Measurements from ENCODE around the gene CCDC57.

CCDC57 gene

GRCh38 chr17:82228842-82229697, 16.4 kb upstream of the CCDC57 start, which contains the start of gene SLC16A3:
Gene SLC16A3, plus strand, starts transcription at chr17:82229042. Its CDS starts 6,967 bp downstream, at chr17:82236009.
- DNase-seq (ENCODE audit: low read depth), result peak; percentile 66
- no peak for TF ChIP-seq CTCF (conservative IDR thresholded peaks at IDR 0.05; ENCODE audit: low read depth, low read length)
- peak within 1 kb of the TSS; percentile 68 for H3K4me3 ChIP-seq (ENCODE audit: low read depth, low read length)

DNA sequence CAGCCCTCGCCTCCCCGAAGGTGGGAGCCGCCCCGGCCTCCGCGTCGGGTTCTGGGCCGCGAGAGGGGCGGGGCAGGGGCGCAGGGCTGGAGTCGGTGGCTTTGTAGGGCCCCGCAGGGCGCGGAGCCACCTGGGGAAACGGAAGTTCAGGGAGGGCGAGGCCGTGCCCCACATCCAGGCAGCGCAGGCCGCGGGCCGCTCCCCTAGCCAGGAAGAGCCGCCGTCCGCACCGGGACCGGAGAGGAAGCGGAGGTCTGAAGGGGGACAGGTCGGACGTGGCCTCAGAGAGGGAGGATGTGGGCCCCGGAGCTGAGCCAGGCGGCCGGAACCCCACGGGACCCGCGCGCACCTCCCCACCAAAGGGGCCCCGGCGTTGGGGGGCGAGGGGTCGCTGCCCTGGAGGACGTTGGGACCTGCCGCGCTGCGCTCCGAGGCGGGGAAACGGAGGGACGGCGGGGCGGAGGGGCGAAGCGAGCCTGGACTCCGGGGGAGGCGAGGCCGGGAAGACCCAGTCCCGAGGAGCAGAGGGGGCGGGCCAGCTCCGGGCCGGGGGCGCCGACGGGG, 15.7 kb upstream of the CCDC57 start:
- H3K4me3 ChIP-seq (ENCODE audit: low read depth, low read length), result peak overlapping the region; percentile 68
- DNase-seq (ENCODE audit: low read depth), result no peak
- no peak for TF ChIP-seq CTCF (conservative IDR thresholded peaks at IDR 0.05; ENCODE audit: low read depth, low read length)

GRCh38 chr17:82227629-82228277, 15.1 kb upstream of the CCDC57 start:
- TF ChIP-seq CTCF (conservative IDR thresholded peaks at IDR 0.05; ENCODE audit: low read depth, low read length), result no peak
- DNase-seq (ENCODE audit: low read depth), result no peak
- H3K4me3 ChIP-seq (ENCODE audit: low read depth, low read length), result peak overlapping the region; percentile 68

DNA sequence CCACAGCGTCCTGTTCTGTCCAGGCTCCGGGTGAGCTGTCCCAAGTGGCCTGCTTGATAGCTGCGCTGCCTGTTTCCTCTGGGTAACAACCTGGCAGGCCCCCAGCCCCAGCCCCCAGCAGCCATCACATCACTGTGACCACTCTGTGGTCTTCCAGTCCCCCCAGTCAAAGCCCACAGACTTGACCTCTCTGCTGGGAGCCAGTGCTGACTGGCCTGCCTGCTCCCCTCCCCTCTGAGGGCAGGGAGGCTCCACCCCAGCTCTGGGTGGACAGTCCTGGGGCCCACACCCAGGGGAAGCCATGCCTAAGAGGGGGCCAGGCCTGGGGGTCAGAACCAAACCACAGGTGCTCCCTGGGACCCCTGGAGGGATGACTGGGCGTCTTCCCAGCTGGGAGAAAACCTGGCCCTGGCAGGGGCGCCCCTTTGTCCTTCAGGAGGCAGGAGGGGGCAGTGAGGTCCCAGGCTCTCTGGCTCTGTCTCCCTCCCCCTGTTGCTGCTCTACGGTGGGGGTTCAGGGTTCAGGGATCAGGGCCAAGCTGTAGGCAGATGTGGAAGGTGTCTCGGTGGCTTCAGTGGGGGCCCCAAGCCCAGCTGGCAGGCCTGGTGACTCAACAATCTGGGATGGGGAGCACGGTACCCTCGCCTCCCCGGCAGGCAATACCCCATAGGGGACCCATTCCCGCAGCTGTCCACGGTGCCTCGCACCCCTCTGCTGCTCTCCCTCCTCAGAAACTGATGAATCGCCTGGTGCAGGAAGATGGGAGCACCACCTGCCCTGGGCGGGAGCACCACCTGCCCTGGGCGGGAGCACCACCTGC, 14.4 kb upstream of the CCDC57 start:
- no peak for DNase-seq (ENCODE audit: low read depth)
- H3K4me3 ChIP-seq (ENCODE audit: low read depth, low read length), result no peak overlapping the region
- TF ChIP-seq CTCF (conservative IDR thresholded peaks at IDR 0.05; ENCODE audit: low read depth, low read length), result no peak

DNA sequence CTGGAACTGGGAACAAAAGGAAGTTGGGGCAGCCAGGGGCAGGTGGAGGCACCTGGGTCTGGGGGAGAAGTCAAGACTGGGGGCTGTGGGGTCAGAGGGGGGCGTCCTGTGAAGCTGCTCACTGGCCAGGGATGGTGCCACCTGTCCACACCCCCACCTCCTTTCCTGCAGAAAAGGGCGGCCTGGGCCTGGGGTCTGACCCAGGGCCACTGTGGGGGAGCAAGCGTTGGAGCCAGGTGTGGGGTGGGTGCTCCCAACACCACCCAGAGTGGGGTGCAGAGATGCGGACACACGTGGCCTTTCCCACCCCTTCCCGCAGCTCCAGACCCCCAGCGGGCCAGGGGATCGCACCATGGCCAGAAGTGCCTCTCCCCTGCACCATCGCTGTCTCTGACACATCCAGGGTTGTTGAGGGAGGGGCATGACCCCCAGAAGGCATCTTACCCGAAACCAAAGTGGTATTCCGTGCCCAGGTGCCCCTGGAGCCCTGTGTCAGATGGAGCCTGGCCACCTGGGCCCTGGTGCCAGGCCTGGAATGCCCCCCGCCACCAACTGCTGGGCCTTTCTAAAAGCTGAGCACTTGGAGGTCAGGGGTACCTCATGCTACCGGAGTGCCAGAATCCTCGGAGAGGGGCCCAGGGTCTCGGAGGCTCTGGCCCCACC, 13.6 kb upstream of the CCDC57 start:
- TF ChIP-seq CTCF (conservative IDR thresholded peaks at IDR 0.05; ENCODE audit: low read depth, low read length), result no peak
- H3K4me3 ChIP-seq (ENCODE audit: low read depth, low read length), result no peak overlapping the region
- DNase-seq (ENCODE audit: low read depth), result no peak

DNA sequence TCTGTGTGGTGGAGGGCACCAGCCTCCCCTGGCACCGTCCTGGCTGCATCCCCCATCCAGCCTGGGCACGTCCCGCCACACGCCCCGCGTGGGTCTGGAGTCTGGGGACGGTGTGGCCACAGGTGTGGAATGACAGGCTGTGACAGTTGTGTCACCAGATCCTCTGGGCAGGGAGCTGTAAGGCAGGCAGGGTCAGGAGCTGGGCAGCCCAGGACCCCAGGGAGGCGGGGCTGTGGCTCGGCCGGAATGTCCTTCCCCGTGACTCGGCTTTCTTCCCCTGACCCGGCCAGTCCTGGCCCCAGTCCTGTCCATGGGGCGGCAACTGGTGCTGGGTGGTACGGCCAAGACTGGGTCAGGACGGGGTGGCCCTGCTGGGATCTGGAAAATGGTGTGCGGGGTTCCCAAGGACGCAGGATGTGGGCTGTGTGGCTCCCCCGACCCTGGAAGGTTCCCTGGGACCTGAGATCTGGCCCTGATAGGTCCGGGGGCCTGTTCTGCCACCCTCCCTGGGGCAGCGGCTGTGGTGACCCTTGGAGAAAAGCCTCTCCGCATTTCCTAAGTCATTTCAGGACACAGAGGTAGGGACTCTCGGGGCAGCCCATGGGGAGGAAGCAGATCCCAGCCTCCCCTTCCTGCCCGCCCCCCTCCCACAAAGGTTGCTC, 12.9 kb upstream of the CCDC57 start:
- no peak for TF ChIP-seq CTCF (conservative IDR thresholded peaks at IDR 0.05; ENCODE audit: low read depth, low read length)
- H3K4me3 ChIP-seq (ENCODE audit: low read depth, low read length), result no peak overlapping the region
- DNase-seq (ENCODE audit: low read depth), result no peak

Measured in choroid plexus epithelial cell (primary cell).